HCT116 (cell line): ENCODE data around the gene TET2. TPM values are rescaled to one million over a fixed set of nuclear protein-coding genes. Genes with fewer than 3 reads are reported as not detected.

Experiments used
- ATAC-seq: fragments of 200-7000 bp; cut with Tn5 transposase; 2 replicates; pipeline ENCODE4 v1.9.1; 2020; ENCODE audit warnings: mild to moderate bottlenecking, moderate library complexity
- BruUV-seq: library from RNA; stranded (reverse); fragments of 400-500 nt; replicated peaks from 2 replicates; lab custom pipeline; 2021; lab: Mats Ljungman, UMichigan
- CTCF ChIA-PET: fragments of 300-600 bp; sonication (Branson Sonifier 250); formaldehyde crosslinking; loops from one replicate; lab custom pipeline; 2021; ENCODE audit warnings: antibody characterized with exemption; lab: Charles Lee
- POLR2A ChIA-PET: fragments of 300-600, 350-600 bp; sonication (Branson Sonifier 250); formaldehyde crosslinking; loops from one replicate; lab custom pipeline; 2021; ENCODE audit warnings: antibody characterized with exemption; lab: Charles Lee
- RAD21 ChIA-PET, 2 experiments: fragments of 300-600 bp; sonication (Branson Sonifier 250); formaldehyde crosslinking; loops; one replicate each; lab custom pipeline; 2023; ENCODE audit warnings: low total read pairs in 2 of 2; ENCODE audit not compliant: uncharacterized antibody in 2 of 2, unreplicated experiment in 2 of 2, low non-redundant PET in 1 of 2; lab: Charles Lee
- DNase-seq: peaks from one replicate; pipeline ENCODE4 v3.0.0-alpha.2; 2010; ENCODE audit warnings: low read depth, low spot score
- H2AFZ ChIP-seq: fragments of 200-600 bp; shearing (Covaris generic), sonication (generic); 2 replicates; pipeline ENCODE4 v1.6.1; 2017; ENCODE audit warnings: low read depth, mixed run types, mixed read lengths, antibody characterized with exemption, low read length; ENCODE audit not compliant: poor library complexity, severe bottlenecking
- H3K27ac ChIP-seq: 2 replicates; pipeline ENCODE4 v1.5.1; 2012; ENCODE audit warnings: low read depth, low read length
- H3K27me3 ChIP-seq: fragments of 200-600 bp; sonication (generic); 2 replicates; pipeline ENCODE4 v1.6.1; 2016; ENCODE audit warnings: mixed run types, low read length, mixed read lengths; ENCODE audit not compliant: insufficient read depth
- H3K36me3 ChIP-seq, 2 experiments: fragments of 200-500 bp in 1 of 2; fragments of 200-600 bp in 1 of 2; sonication (Bioruptor generic) in 1 of 2; sonication (generic) in 1 of 2; 2 replicates each; pipeline versions ENCODE4 v1.5.1 to v1.6.1; 2014 to 2016; ENCODE audit warnings: low read length in 2 of 2, inconsistent platforms in 1 of 2, mixed read lengths in 1 of 2, mixed run types in 1 of 2; ENCODE audit not compliant: insufficient read depth in 2 of 2, control insufficient read depth in 1 of 2
- H3K4me1 ChIP-seq, 2 experiments: fragments of 200-600 bp in 1 of 2; sonication (generic) in 1 of 2; 2 replicates each; pipeline versions ENCODE4 v1.5.1 to v1.6.1; 2012 to 2017; ENCODE audit warnings: low read length in 2 of 2, inconsistent platforms in 1 of 2, mild to moderate bottlenecking in 1 of 2, mixed read lengths in 1 of 2, mixed run types in 1 of 2, moderate library complexity in 1 of 2; ENCODE audit not compliant: insufficient read depth in 2 of 2, control insufficient read depth in 1 of 2
- H3K4me2 ChIP-seq: fragments of 200-600 bp; sonication (generic); 2 replicates; pipeline ENCODE4 v1.6.1; 2017; ENCODE audit warnings: mixed run types, low read length, mixed read lengths
- H3K4me3 ChIP-seq, 2 experiments: fragments of 200-600 bp in 1 of 2; sonication (generic) in 1 of 2; replicated peaks in 1 of 2; 2 replicates each; pipeline ENCODE4 v1.5.1; 2011 to 2016; ENCODE audit warnings: low read length in 2 of 2, control low read depth in 1 of 2, low read depth in 1 of 2, mild to moderate bottlenecking in 1 of 2, mixed read lengths in 1 of 2, mixed run types in 1 of 2
- H3K79me2 ChIP-seq: fragments of 200-600 bp; sonication (generic); 2 replicates; pipeline ENCODE4 v1.6.1; 2017; ENCODE audit warnings: mild to moderate bottlenecking, mixed run types, low read length, moderate library complexity, mixed read lengths; ENCODE audit not compliant: insufficient read depth
- H3K9ac ChIP-seq: fragments of 200-600 bp; sonication (generic); 2 replicates; pipeline ENCODE4 v1.6.1; 2016; ENCODE audit warnings: low read length, mixed read lengths
- H3K9me2 ChIP-seq: fragments of 200-600 bp; sonication (generic), shearing (Covaris generic); 2 replicates; pipeline ENCODE4 v1.6.1; 2017; ENCODE audit warnings: mixed run types, mild to moderate bottlenecking, moderate library complexity; ENCODE audit not compliant: insufficient read depth
- H3K9me3 ChIP-seq, 2 experiments: fragments of 200-500 bp in 1 of 2; fragments of 200-600 bp in 1 of 2; sonication (Bioruptor generic) in 1 of 2; sonication (generic) in 1 of 2; 2 replicates each; pipeline ENCODE4 v1.6.1; 2014 to 2017; ENCODE audit warnings: low read length in 2 of 2, mixed read lengths in 2 of 2, inconsistent platforms in 1 of 2, low read depth in 1 of 2, mild to moderate bottlenecking in 1 of 2, mixed run types in 1 of 2, moderate library complexity in 1 of 2; ENCODE audit not compliant: control insufficient read depth in 1 of 2, insufficient read depth in 1 of 2
- H4K20me1 ChIP-seq: fragments of 200-600 bp; sonication (generic), shearing (Covaris generic); 2 replicates; pipeline ENCODE4 v1.6.1; 2017; ENCODE audit warnings: mixed run types, mild to moderate bottlenecking, moderate library complexity; ENCODE audit not compliant: insufficient read depth
- CBX3 ChIP-seq: IDR thresholded peaks from 2 replicates; pipeline ENCODE4 v1.6.1; 2012; ENCODE audit warnings: low read depth
- FOSL1 ChIP-seq: IDR thresholded peaks from 2 replicates; pipeline ENCODE4 v1.6.1; 2012; ENCODE audit warnings: low read depth
- TCF7L2 ChIP-seq: IDR thresholded peaks from 2 replicates; pipeline ENCODE4 v1.7.0; 2011; ENCODE audit warnings: borderline replicate concordance, inconsistent platforms; ENCODE audit not compliant: insufficient read depth, insufficient read length; ENCODE audit errors: extremely low read depth
- intact Hi-C: fragments of 100-400 bp; cut with micrococcal nuclease; formaldehyde crosslinking; loops from 2 replicates; pipeline ENCODE4 v1.10.0; 2022
- total RNA-seq: library from RNA; stranded (reverse); gene quantifications from one replicate; pipeline ENCODE4 v1.2.1, GENCODE V29; 2021; ENCODE audit not compliant: unreplicated experiment
- TF ChIP-seq, protein P1 (sequence below): IDR thresholded peaks from 2 replicates; pipeline ENCODE4 v1.6.1; 2012
- TF ChIP-seq, protein P2 (sequence below), 3 experiments: fragments of 200-600 bp in 1 of 3; sonication (generic) in 1 of 3; IDR thresholded peaks in 2 of 3; conservative IDR thresholded peaks in 1 of 3; 2 replicates each; pipeline ENCODE4 v1.5.1; 2012 to 2017; ENCODE audit warnings: low read depth in 2 of 3, low read length in 2 of 3, antibody characterized with exemption in 1 of 3, borderline replicate concordance in 1 of 3, control low read depth in 1 of 3, mild to moderate bottlenecking in 1 of 3, mixed read lengths in 1 of 3, mixed run types in 1 of 3, moderate library complexity in 1 of 3; ENCODE audit not compliant: insufficient read depth in 1 of 3

TET2 gene
- total RNA-seq, 1 experiment from 2014 or later, result 9.7 TPM

DNA sequence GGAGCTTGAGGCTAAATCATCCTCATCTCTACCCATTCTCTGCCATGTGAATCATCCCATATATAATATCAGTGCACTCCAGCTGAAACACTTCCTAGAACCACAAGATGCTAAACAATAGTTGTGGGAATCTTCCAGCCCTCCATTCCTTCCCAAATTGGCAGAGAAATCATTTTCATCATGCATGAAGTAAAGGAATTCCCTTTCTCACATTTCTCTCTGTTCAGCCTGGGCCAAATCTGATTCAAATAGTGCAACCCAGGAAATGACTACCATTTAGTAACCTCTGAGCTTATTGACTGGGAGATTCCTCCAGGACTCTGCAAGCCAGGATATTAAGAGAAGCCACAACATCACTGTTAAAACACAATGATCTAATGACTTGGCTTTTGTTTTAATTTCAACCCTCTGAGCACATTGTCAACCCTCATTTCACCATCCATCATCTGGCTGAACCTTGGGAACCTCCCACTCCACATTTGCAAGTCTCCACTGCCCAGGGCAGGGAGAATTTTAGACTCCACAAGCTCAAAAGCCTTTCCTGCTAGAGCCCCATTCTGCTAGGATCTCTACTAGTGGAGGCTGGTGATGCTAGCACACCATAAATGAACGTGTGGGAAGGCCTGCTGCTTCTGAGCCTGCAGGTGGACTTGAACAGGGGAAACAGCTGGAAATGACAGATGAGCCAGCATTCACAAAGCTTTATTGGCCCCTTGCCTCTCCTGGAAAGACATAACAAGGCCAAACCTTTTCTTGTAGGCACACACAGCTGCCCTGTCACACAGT lies 133.9 kb downstream of the TET2 start (continued):
- TF ChIP-seq FOSL1, result no peak

DNA sequence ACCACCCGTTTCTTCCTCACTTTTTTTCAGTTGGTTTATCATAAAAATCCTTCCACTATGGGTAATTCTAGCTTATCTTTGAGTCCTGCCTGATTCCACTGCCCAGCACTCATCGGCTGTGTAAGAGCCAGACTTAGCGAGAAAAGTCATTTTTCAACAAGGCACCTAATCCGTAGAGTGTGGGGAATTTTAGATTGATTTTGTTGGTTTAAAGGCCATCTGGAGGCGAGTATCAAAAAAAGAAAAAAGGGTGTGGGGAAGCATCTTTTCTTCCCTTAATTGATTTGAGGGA lies 134.4 kb downstream of the TET2 start:
- no TSS peak for BruUV-seq
- Histone ChIP-seq H2AFZ (no peak overlapping the region), H3K9me2 (no peaks in the 10 kb centered on the region), H3K36me3 (no peaks in the 10 kb centered on the region), H3K4me3 (no peak overlapping the region), H3K4me2 (no peak overlapping the region), H4K20me1 (no peaks in the 10 kb centered on the region), H3K27ac (no peak overlapping the region), H3K4me1 (no peaks in the 10 kb centered on the region), H3K79me2 (no peaks in the 10 kb centered on the region), H3K9ac (no peak overlapping the region), H3K9me3 (no peaks in the 10 kb centered on the region), H3K27me3 (no peaks in the 10 kb centered on the region)
- ChIA-PET RAD21 (no interaction called here), CTCF (no interaction called here), POLR2A (no interaction called here)
- DNase-seq (no peak), ATAC-seq (no peak)
- intact Hi-C loops, result no loop called here
- TF ChIP-seq, protein P1, sequence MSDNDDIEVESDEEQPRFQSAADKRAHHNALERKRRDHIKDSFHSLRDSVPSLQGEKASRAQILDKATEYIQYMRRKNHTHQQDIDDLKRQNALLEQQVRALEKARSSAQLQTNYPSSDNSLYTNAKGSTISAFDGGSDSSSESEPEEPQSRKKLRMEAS, result no peak
- TF ChIP-seq, protein P2, sequence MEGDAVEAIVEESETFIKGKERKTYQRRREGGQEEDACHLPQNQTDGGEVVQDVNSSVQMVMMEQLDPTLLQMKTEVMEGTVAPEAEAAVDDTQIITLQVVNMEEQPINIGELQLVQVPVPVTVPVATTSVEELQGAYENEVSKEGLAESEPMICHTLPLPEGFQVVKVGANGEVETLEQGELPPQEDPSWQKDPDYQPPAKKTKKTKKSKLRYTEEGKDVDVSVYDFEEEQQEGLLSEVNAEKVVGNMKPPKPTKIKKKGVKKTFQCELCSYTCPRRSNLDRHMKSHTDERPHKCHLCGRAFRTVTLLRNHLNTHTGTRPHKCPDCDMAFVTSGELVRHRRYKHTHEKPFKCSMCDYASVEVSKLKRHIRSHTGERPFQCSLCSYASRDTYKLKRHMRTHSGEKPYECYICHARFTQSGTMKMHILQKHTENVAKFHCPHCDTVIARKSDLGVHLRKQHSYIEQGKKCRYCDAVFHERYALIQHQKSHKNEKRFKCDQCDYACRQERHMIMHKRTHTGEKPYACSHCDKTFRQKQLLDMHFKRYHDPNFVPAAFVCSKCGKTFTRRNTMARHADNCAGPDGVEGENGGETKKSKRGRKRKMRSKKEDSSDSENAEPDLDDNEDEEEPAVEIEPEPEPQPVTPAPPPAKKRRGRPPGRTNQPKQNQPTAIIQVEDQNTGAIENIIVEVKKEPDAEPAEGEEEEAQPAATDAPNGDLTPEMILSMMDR (IDR thresholded peaks at IDR 0.05 in 2 of 3, conservative IDR thresholded peaks at IDR 0.05 in 1 of 3; ENCODE audit: borderline replicate concordance in 1 of 3, insufficient read depth in 1 of 3, low read depth in 2 of 3, low read length in 2 of 3), result no peak
- TF ChIP-seq CBX3, result no peak
- TF ChIP-seq TCF7L2, result no peak
